ENCODE results near the gene TTC39A. TPM values are rescaled to one million over a fixed set of nuclear protein-coding genes. Genes with fewer than 3 reads are reported as not detected.

The TTC39A gene
- total and polyA plus RNA-seq, 2 of the 13 experiments (the other 11 are each of a cell fraction or from before 2014, with no cell fraction given): 0.33 to 1.5 TPM

DNA sequence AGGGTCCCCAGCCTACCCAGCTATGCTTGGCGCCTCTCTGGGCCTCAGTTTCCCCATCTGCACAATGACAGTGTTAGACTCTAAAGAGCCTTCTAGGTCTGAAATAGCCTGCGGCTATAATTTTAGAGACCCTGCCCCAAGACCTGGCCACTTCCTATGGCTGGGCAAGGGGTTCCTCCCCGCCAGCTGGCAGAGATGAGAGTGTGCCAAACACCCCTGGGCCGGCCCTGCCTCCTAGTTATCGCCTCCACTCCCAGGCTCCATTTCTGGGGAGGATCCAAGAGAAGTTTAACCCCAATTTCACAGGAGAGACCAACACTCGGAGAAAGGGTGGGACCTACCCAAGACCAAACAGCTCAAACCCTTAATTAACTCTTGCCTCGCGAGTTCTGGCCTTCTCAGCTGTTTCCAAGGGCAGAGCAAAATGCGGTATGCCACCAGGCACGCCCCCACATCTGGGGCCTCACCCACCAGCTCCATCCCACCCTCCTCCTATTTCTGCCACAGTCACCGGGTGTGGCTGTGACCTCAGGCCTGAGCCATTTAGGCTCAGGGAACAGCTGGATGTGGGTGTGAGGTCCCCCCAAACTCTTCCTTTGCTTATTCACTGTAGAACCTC lies 35.7 kb downstream of the TTC39A start (continued):
- TF ChIP-seq, protein P1, sequence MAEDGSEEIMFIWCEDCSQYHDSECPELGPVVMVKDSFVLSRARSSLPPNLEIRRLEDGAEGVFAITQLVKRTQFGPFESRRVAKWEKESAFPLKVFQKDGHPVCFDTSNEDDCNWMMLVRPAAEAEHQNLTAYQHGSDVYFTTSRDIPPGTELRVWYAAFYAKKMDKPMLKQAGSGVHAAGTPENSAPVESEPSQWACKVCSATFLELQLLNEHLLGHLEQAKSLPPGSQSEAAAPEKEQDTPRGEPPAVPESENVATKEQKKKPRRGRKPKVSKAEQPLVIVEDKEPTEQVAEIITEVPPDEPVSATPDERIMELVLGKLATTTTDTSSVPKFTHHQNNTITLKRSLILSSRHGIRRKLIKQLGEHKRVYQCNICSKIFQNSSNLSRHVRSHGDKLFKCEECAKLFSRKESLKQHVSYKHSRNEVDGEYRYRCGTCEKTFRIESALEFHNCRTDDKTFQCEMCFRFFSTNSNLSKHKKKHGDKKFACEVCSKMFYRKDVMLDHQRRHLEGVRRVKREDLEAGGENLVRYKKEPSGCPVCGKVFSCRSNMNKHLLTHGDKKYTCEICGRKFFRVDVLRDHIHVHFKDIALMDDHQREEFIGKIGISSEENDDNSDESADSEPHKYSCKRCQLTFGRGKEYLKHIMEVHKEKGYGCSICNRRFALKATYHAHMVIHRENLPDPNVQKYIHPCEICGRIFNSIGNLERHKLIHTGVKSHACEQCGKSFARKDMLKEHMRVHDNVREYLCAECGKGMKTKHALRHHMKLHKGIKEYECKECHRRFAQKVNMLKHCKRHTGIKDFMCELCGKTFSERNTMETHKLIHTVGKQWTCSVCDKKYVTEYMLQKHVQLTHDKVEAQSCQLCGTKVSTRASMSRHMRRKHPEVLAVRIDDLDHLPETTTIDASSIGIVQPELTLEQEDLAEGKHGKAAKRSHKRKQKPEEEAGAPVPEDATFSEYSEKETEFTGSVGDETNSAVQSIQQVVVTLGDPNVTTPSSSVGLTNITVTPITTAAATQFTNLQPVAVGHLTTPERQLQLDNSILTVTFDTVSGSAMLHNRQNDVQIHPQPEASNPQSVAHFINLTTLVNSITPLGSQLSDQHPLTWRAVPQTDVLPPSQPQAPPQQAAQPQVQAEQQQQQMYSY (CRISPR knock-in tag; IDR thresholded peaks at IDR 0.05): no peak
- TF ChIP-seq ZNF879 (CRISPR knock-in tag; IDR thresholded peaks at IDR 0.05) (no peak), SUZ12 (IDR thresholded peaks at IDR 0.05; ENCODE audit: low read depth, low read length) (no peak), SYNCRIP (IDR thresholded peaks at IDR 0.05; ENCODE audit: insufficient read depth, low read depth, low read length) (no peak)
- TF ChIP-seq, protein P2, sequence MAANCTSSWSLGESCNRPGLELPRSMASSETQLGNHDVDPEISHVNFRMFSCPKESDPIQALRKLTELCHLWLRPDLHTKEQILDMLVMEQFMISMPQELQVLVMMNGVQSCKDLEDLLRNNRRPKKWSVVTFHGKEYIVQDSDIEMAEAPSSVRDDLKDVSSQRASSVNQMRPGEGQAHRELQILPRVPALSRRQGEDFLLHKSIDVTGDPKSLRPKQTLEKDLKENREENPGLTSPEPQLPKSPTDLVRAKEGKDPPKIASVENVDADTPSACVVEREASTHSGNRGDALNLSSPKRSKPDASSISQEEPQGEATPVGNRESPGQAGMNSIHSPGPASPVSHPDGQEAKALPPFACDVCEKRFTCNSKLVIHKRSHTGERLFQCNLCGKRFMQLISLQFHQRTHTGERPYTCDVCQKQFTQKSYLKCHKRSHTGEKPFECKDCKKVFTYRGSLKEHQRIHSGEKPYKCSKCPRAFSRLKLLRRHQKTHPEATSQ (CRISPR knock-in tag; IDR thresholded peaks at IDR 0.05; ENCODE audit: borderline replicate concordance): no peak

DNA sequence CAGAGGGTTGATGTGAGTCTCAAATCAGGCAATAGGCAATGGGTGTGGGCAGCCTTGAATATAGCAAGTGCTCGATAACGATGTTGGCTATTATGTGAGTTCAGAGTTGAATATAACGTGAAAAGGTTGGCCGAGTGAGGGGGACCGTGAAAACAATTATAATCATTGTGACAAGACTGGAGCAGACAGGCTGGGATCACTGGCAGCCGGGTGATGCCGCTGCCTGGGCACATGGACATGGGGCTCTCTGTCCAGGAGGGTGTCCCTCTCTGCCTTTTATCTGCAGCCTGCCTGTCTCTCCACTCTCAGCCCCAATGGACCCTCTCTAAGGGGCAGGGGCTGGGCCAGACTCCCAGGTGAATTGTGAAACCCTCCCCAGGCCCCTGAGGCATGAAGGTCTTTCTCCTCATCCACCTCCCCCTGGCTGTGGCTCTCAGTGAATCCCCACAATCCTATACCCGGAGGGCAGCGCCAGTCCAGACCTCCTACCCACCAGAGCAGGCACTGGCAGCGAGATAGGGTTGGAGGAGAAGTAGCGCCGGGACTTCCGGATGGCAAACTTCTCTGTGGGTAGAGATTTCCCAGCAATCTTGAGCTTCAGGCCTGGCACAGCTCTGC lies 36.4 kb downstream of the TTC39A start:
- ATAC-seq (no peak), DNase-seq (ENCODE audit: low spot score) (no peak), FAIRE-seq (no peak)
- CTCF ChIA-PET (ENCODE audit: low intra/inter-chr PET ratio, low total read pairs): no interaction called here
- no peaks in the 10 kb centered on the region for H4K20me1 ChIP-seq (ENCODE audit: insufficient read depth, low read length)
- H3K9me3 ChIP-seq (ENCODE audit: low read length): no peaks in the 10 kb centered on the region
- H3K27me3 ChIP-seq (ENCODE audit: control insufficient read depth in 1 of 2, insufficient read depth in 2 of 2, low read length in 2 of 2): no peaks in the 10 kb centered on the region; a peak in 1 of 5 replicates
- BruUV-seq (replicated peaks): no TSS peak
- in situ Hi-C loops (cut with HindIII; ENCODE audit: extremely low pct_ligation_motif_present, low pct_unique_long_range_greater_than_20kb) (no loop called here), intact Hi-C loops (cut with micrococcal nuclease; ENCODE audit: unreplicated experiment) (no loop called here)
- no peak overlapping the region for H3K9ac ChIP-seq (ENCODE audit: insufficient read depth, low read depth, low read length)
- peaks cover 20% of the 10 kb centered on the region for H3K4me1 ChIP-seq (ENCODE audit: insufficient read depth, low read length)
- no peak overlapping the region for H3K27ac ChIP-seq (ENCODE audit: extremely low read length, insufficient read depth, low read length)
- no peak overlapping the region for H3K4me2 ChIP-seq (ENCODE audit: low read depth, low read length)
- no peak overlapping the region for H2AFZ ChIP-seq (ENCODE audit: low read length)
- H3K36me3 ChIP-seq (replicated peaks in 1 of 2; ENCODE audit: control insufficient read depth in 1 of 2, insufficient read depth in 2 of 2, low read length in 2 of 2): no peaks in the 10 kb centered on the region
- 73% methylated on average over 11 of the region's 13 CpGs for WGBS (ENCODE audit: low lambda C conversion rate)
- no peaks in the 10 kb centered on the region for H3K79me2 ChIP-seq (ENCODE audit: insufficient read depth, low read length)
- H3K4me3 ChIP-seq (replicated peaks in 1 of 3; ENCODE audit: insufficient read depth in 1 of 3, low read depth in 2 of 3, low read length in 3 of 3): no peak overlapping the region
- POLR2A ChIA-PET: no interaction called here
- TF ChIP-seq, protein P3, sequence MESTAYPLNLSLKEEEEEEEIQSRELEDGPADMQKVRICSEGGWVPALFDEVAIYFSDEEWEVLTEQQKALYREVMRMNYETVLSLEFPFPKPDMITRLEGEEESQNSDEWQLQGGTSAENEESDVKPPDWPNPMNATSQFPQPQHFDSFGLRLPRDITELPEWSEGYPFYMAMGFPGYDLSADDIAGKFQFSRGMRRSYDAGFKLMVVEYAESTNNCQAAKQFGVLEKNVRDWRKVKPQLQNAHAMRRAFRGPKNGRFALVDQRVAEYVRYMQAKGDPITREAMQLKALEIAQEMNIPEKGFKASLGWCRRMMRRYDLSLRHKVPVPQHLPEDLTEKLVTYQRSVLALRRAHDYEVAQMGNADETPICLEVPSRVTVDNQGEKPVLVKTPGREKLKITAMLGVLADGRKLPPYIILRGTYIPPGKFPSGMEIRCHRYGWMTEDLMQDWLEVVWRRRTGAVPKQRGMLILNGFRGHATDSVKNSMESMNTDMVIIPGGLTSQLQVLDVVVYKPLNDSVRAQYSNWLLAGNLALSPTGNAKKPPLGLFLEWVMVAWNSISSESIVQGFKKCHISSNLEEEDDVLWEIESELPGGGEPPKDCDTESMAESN (CRISPR knock-in tag; conservative IDR thresholded peaks at IDR 0.05): no peak
- TF ChIP-seq MAF1 (CRISPR knock-in tag; IDR thresholded peaks at IDR 0.05; ENCODE audit: borderline replicate concordance): no peak
- no peak for TF ChIP-seq SETDB1 (CRISPR knock-in tag; IDR thresholded peaks at IDR 0.05; ENCODE audit: borderline replicate concordance)
- no peak for TF ChIP-seq ZNF790 (CRISPR knock-in tag; IDR thresholded peaks at IDR 0.05; ENCODE audit: borderline replicate concordance)
- TF ChIP-seq, protein P4, sequence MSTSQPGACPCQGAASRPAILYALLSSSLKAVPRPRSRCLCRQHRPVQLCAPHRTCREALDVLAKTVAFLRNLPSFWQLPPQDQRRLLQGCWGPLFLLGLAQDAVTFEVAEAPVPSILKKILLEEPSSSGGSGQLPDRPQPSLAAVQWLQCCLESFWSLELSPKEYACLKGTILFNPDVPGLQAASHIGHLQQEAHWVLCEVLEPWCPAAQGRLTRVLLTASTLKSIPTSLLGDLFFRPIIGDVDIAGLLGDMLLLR (CRISPR knock-in tag; IDR thresholded peaks at IDR 0.05): no peak
- TF ChIP-seq ZNF382 (CRISPR knock-in tag; IDR thresholded peaks at IDR 0.05; ENCODE audit: borderline replicate concordance): no peak
- TF ChIP-seq ZNF431 (CRISPR knock-in tag; IDR thresholded peaks at IDR 0.05; ENCODE audit: borderline replicate concordance, low read depth): no peak
- TF ChIP-seq JDP2 (CRISPR knock-in tag; IDR thresholded peaks at IDR 0.05; ENCODE audit: borderline replicate concordance): no peak
- TF ChIP-seq YEATS2 (CRISPR knock-in tag; IDR thresholded peaks at IDR 0.05; ENCODE audit: borderline replicate concordance): no peak
- no peak for TF ChIP-seq GABPB1 (CRISPR knock-in tag; IDR thresholded peaks at IDR 0.05)
